K562 (cell line): Measurements from ENCODE around the gene TRNAU1AP. TPM values are rescaled to one million over a fixed set of nuclear protein-coding genes. Genes with fewer than 3 reads are reported as not detected.

Experiments used
- BRD4 ChIP-seq: fragments of 200-600 bp; sonication (generic); IDR thresholded peaks from 2 replicates; pipeline ENCODE4 v1.6.1; 2017; ENCODE audit warnings: inconsistent platforms
- GABPB1 ChIP-seq: sonication (generic); formaldehyde crosslinking; IDR thresholded peaks from 2 replicates; pipeline ENCODE4 v1.8.0; 2022; ENCODE audit warnings: mild to moderate bottlenecking, missing genetic modification reagents
- GABPB2 ChIP-seq: fragments of 250-450 bp; sonication (Bioruptor Pico); conservative IDR thresholded peaks from 2 replicates; pipeline ENCODE4 v1.5.1; 2021; ENCODE audit warnings: mild to moderate bottlenecking
- MAZ ChIP-seq, 2 experiments: fragments of 450-650 bp in 1 of 2; sonication (generic) in 1 of 2; formaldehyde crosslinking; IDR thresholded peaks in 1 of 2; conservative IDR thresholded peaks in 1 of 2; 2 replicates each; pipeline versions ENCODE4 v1.4.0 to v1.5.0; 2020; ENCODE audit warnings: mild to moderate bottlenecking in 1 of 2, missing genetic modification reagents in 1 of 2
- MGA ChIP-seq: fragments of 450-650 bp; IDR thresholded peaks from 2 replicates; pipeline ENCODE4 v1.6.1; 2016; ENCODE audit warnings: mild to moderate bottlenecking, moderate library complexity
- NFE2 ChIP-seq: IDR thresholded peaks from 2 replicates; pipeline ENCODE4 v1.6.1; 2014; ENCODE audit warnings: antibody characterized with exemption, low read depth
- POLR2A ChIP-seq: fragments of 450-650 bp; conservative IDR thresholded peaks from 2 replicates; pipeline ENCODE4 v1.6.1; 2016
- PPARD ChIP-seq: fragments of 250-450 bp; sonication (Bioruptor Pico); IDR thresholded peaks from 2 replicates; pipeline ENCODE4 v1.8.0; 2022; ENCODE audit warnings: inconsistent platforms, mild to moderate bottlenecking, moderate library complexity
- ZFPM2 ChIP-seq: fragments of 250-450 bp; sonication (Bioruptor Pico); IDR thresholded peaks from 2 replicates; pipeline ENCODE4 v1.5.1; 2022; ENCODE audit warnings: mild to moderate bottlenecking
- polyA plus RNA-seq, 8 experiments: library from polyadenylated mRNA; depleted of rRNA in 4 of 8; stranded (reverse) in 5 of 8; unstranded in 3 of 8; fragments of >200 nt; fragmentation: Nextera tagmentation in 2 of 8; fragmentation: Illumina TruSeq in 1 of 8; extraction: Ambion mirVana in 2 of 8; extraction: Trizol in 1 of 8; gene quantifications; 2 replicates each; pipeline versions ENCODE4 v1.2.1 to v1.2.3, GENCODE V29; 2011 to 2014; ENCODE audit warnings: inconsistent platforms in 1 of 8, missing spikeins in 1 of 8
- total RNA-seq, 7 experiments: library from RNA; depleted of rRNA in 6 of 7; stranded (reverse); fragments of >200 nt in 6 of 7; fragmentation: Illumina TruSeq in 2 of 7; extraction: Trizol in 2 of 7; gene quantifications; 2 replicates each; pipeline versions ENCODE4 v1.2.1 to v1.2.3, GENCODE V29; 2011 to 2021; ENCODE audit warnings: low replicate concordance in 1 of 7
- TF ChIP-seq, protein P1 (sequence below): sonication (generic); formaldehyde crosslinking; IDR thresholded peaks from 2 replicates; pipeline ENCODE4 v1.8.0; 2022; ENCODE audit warnings: missing genetic modification reagents, mild to moderate bottlenecking, moderate library complexity, borderline replicate concordance
- TF ChIP-seq, protein P2 (sequence below): fragments of 450-650 bp; formaldehyde crosslinking; IDR thresholded peaks from 2 replicates; pipeline ENCODE4 v1.4.0; 2020; ENCODE audit warnings: mild to moderate bottlenecking, moderate library complexity
- TF ChIP-seq, protein P3 (sequence below): fragments of 450-650 bp; IDR thresholded peaks from 2 replicates; pipeline ENCODE4 v1.6.1; 2014; ENCODE audit warnings: low read depth, mild to moderate bottlenecking, moderate library complexity, borderline replicate concordance

The TRNAU1AP gene
- total and polyA plus RNA-seq, 9 of the 15 experiments (the other 6 are each of a cell fraction or from before 2014, with no cell fraction given) = 34.9 to 110 (median 46.3) TPM

GRCh38 chr1:28518745-28519341, 34.0 kb upstream of the TRNAU1AP start (continued):
- TF ChIP-seq ZFPM2 (CRISPR knock-in tag) (no peak), GABPB1 (CRISPR knock-in tag) (peak; percentile 69), MGA (peak; percentile 93), GABPB2 (CRISPR knock-in tag) (no peak), BRD4 (no peak), NFE2 (peak; percentile 65), PPARD (no peak), POLR2A (peak; percentile 82), MAZ (CRISPR knock-in tag; conservative IDR thresholded peaks at IDR 0.05 in 1 of 2, IDR thresholded peaks at IDR 0.05 in 1 of 2) (no peak)
- TF ChIP-seq, protein P1, sequence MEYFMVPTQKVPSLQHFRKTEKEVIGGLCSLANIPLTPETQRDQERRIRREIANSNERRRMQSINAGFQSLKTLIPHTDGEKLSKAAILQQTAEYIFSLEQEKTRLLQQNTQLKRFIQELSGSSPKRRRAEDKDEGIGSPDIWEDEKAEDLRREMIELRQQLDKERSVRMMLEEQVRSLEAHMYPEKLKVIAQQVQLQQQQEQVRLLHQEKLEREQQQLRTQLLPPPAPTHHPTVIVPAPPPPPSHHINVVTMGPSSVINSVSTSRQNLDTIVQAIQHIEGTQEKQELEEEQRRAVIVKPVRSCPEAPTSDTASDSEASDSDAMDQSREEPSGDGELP (CRISPR knock-in tag) = peak; percentile 41; the same call in 1 of the 2 replicates
- TF ChIP-seq, protein P2, sequence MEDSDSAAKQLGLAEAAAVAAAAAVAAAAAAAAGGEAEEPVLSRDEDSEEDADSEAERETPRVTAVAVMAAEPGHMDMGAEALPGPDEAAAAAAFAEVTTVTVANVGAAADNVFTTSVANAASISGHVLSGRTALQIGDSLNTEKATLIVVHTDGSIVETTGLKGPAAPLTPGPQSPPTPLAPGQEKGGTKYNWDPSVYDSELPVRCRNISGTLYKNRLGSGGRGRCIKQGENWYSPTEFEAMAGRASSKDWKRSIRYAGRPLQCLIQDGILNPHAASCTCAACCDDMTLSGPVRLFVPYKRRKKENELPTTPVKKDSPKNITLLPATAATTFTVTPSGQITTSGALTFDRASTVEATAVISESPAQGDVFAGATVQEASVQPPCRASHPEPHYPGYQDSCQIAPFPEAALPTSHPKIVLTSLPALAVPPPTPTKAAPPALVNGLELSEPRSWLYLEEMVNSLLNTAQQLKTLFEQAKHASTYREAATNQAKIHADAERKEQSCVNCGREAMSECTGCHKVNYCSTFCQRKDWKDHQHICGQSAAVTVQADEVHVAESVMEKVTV (CRISPR knock-in tag) = no peak
- TF ChIP-seq, protein P3, sequence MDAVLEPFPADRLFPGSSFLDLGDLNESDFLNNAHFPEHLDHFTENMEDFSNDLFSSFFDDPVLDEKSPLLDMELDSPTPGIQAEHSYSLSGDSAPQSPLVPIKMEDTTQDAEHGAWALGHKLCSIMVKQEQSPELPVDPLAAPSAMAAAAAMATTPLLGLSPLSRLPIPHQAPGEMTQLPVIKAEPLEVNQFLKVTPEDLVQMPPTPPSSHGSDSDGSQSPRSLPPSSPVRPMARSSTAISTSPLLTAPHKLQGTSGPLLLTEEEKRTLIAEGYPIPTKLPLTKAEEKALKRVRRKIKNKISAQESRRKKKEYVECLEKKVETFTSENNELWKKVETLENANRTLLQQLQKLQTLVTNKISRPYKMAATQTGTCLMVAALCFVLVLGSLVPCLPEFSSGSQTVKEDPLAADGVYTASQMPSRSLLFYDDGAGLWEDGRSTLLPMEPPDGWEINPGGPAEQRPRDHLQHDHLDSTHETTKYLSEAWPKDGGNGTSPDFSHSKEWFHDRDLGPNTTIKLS = no peak
